Epithelial cell of prostate (primary cell): Measurements from ENCODE around the gene PEX7.
"Not testable (repeated sequence)": the region's sequence is repeated elsewhere in the genome, so short reads cannot be mapped to it uniquely, and the experiment has no call there.

Experiments used
- DNase-seq: peaks from one replicate; pipeline ENCODE4 v3.0.0-alpha.2; 2011; ENCODE audit warnings: low read depth, low spot score
- H3K27ac ChIP-seq: fragments of 450-650 bp; 2 replicates; pipeline ENCODE4 v1.5.1; 2017; ENCODE audit warnings: mild to moderate bottlenecking

PEX7 gene

DNA sequence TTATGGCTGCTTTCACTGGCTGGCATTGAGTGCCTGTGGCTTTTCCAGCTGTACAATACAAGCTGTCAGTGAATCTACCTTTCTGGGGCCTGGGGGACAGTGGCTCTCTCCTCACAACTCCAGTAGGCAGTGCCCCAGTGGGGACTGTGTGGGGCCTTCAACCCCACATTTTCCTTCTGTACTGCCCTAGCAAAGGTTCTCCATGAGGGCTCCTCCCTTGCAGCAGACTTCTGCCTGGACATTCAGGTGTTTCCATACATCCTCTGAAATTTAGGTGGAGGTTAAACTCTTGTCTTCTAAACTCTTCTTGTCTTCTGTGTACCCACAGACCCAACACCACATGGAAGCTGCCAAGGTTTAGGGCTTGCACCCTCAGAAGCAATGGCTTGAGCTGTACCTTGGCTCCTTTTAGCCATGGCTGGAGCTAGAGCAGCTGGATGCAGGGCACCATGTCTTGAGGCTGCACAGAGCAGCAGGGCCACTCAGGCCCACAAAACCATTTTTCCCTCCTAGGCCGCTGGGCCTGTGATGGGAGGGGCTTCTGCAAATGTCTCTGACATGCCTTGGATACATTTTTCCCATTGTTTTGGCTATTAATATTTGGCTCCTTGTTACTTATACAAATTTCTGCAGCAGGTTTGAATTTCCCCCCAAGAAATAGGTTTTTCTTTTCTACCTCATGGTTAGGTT is 9.6 kb downstream of the PEX7 start:
- H3K27ac ChIP-seq = no peak overlapping the region
- DNase-seq = no peak

DNA sequence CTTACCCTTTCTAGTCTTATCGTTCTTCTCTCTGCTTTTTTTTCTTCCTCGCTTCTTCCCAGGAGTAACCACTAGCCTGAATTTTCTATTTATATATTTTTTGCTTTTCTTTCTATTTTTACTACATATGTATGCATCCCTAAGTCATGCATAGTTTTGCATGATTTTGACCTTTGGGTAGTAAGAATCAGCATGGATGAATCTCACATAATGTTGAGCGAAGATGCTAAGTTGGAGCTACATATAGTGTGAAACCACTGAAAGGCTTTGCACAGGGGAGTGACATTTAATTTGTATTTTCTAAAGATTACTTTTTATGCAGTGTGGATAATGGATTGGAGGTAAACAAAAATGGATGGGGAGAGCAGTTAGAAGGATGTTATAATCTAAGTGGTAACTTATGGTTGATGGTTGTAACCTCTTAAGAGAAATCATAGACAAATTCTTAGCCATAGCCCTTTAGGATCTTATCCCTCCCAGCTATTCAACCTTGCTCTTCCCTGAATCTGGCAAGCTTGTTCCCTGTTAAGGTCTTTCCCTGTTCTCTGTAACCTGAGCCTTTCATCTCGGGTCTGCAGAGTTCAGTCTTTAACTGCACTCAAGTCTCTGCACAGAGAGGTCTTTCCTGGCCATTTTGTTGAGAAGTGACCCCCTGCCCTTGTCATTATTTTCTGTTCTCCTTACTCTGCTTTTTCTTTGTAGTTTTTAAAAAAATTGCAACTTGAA is 18.0 kb downstream of the PEX7 start:
- no peak overlapping the region for H3K27ac ChIP-seq
- DNase-seq = no peak

DNA sequence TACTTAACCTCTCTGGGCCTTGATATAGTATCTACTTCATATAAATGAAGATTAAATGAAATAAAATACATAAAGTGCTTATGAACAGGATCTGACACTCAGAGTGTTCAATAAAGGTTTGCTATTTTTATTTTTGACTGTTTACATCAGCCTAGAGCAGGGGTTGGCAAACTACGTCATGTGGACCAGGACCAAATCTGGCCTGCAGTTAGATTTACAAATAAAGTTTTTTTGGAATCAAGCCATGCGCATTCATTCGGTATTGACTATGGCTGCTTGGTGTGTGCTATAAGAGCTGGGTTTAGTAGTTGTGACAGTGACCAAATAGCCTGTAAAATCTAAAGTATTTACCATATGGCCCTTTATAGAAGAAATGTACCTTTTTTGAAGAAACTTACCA is 20.8 kb downstream of the PEX7 start:
- no peak overlapping the region for H3K27ac ChIP-seq
- no peak for DNase-seq

DNA sequence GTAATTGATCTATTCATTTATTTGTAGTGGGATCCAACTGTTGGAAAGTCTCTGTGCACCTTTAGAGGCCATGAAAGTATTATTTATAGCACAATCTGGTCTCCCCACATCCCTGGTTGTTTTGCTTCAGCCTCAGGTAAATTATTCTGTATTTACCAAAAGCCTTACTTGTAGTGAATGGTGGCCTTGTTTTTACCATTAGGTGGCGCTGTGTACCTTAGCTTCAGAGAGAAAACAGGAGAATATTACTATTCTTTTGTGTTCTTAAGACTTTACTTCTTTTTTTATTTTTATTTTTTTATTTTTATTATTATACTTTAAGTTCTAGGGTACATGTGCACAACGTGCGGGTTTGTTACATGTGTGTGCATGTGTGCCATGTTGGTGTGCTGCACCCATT is 23.7 kb downstream of the PEX7 start:
- DNase-seq = no peak
- H3K27ac ChIP-seq = no peak overlapping the region

DNA sequence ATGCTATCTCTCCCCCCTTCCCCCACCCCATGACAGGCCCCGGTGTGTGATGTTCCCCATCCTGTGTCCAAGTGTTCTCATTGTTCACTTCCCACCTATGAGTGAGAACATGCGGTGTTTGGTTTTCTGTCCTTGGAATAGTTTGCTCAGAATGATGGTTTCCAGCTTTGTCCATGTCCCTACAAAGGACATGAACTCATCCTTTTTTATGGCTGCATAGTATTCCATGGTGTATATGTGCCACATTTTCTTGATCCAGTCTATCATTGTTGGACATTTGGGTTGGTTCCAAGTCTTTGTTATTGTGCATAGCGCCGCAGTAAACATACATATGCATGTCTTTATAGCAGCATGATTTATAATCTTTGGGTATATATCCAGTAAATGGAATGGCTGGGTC is 24.1 kb downstream of the PEX7 start:
- not testable (repeated sequence) for DNase-seq, H3K27ac ChIP-seq

DNA sequence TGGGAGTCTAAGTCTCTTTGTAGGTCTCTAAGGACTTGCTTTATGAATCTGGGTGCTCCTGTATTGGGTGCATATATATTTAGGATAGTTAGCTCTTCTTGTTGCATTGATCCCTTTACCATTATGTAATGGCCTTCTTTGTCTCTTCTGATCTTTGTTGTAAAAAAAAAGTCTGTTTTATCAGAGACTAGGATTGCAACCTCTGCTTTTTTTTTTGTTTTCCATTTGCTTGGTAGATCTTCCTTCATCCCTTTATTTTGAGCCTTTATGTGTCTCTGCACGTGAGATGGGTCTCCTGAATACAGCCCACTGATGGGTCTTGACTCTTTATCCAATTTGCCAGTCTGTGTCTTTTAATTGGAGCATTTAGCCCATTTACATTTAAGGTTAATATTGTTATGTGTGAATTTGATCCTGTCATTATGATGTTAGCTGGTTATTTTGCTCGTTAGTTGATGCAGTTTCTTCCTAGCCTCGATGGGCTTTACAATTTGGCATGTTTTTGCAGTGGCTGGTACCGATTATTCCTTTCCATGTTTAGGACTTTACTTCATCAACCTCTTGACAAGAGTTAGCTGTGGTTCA is 27.7 kb downstream of the PEX7 start:
- not testable (repeated sequence) for DNase-seq, H3K27ac ChIP-seq

DNA sequence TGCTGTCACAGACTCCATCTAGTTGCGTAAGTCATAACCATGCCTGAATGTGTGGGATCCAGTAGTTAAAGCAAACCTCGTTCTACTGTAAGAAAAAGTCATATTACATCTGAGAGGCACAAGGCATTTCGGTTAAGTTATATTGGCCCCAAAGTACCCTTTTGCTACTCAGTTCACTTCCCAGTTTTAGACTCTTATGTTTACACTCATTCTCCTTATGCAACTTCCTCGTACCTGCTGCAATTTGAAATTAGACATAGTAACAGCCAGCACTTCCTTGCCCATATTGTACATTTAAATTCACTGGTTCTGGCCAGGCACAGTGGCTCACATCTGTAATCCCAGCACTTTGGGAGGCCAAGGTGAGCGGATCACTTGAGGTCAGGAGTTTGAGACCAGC is 37.0 kb downstream of the PEX7 start:
- no peak for DNase-seq
- H3K27ac ChIP-seq = no peak overlapping the region

DNA sequence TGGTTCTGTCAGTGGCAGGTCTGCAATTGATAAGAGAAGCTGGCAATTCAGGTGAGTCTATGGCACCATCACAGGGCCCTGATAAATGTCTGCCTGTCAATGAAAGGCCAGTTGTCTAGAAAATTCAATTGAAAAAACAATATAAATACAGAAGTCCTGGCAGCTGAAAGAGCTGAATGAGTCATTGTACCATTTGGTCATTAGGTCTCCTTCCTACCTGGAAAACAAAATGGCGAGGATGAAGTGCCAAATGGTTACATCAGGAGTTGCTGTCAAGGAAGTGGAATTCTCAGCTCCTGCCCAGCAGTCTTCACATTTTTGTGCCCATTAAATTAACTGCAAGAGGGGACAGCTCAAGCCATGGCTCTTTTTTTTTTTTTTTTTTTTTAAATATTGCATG is 37.7 kb downstream of the PEX7 start:
- no peak for DNase-seq
- H3K27ac ChIP-seq = no peak overlapping the region

DNA sequence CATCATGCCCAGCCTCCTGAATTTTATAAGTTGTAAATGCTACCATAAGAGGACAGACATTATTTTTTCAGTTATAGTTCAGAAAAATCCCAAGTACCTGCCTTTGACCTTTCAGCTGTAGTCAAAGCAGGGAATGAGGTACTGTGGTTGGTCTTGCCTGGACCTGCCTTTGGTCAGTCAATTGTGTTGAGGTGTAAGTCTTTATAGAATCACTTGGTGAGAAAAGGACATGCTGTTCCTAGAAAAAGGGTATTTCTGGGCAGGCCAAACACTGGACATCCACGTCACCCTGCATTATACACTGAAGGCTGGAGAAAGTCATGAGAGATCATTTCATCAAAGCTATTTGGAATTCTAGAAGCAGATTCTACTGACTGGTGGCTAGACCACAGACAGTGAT is 40.3 kb downstream of the PEX7 start:
- peak overlapping the region; percentile 29 for H3K27ac ChIP-seq
- DNase-seq = no peak

DNA sequence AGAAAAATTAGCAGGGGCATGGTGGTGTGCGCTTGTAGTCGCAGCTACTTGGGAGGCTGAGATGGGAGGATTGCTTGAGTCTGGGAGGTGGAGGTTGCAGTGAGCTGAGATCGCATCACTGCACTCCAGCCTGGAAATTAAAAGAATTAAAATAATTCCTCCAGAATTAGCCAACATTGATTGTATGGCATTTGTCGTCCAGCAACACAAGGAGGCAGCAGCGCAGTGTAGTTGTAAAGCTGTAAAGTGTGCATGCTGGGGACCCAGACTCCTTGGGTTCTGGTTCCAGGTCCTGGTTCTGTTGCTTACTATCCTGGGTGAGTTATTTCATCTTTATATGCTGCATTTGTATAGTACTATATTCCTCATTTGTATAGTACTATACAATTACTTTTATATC is 41.4 kb downstream of the PEX7 start:
- no peak overlapping the region for H3K27ac ChIP-seq
- no peak for DNase-seq

DNA sequence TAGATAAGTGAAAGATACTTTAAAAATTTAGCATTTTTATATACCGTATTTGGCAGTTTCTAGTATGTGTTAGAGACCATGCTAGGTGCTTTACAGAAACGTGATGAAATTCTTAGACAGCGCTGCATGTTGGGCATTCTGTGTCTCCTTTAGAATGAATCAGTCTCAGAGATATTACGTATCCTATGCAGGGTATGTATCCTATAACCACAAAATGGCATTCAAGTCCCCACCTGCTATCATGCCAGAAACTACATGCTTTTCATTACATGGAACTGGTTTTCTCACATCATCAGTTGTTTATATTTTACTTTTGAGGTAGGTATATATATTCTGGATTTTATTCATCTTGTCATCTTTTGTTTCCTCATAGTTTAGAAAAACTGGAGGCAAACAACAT is 42.3 kb downstream of the PEX7 start:
- no peak for DNase-seq

DNA sequence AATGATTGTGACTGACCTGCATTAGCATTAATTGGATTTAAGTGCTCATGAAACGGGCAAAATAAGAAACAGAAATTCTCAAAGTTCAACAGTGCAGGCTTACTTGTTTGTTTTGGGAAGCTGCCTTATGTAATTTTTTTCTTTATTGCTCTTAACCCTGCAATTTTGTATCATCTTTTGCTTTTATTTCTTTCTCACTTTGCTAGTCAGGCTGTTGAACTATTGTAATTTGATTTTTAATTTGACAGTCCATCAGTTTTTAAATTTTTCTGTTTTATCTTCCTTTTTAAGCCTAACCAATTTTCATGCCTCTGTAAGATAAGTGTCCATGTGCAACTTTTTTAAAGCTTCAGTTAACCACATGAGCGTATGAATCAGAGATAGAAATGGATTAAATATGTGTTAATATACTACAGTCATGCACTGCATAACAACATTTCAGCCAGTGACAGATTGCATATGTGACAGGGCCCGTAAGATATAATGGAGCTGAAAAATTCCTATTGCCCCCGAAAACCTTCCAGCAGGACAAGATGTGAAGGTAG is 44.6 kb downstream of the PEX7 start:
- no peak overlapping the region for H3K27ac ChIP-seq
- DNase-seq = no peak

More for the DNA sequence above, 42.3 kb downstream of the PEX7 start:
- H3K27ac ChIP-seq = no peak overlapping the region

DNA sequence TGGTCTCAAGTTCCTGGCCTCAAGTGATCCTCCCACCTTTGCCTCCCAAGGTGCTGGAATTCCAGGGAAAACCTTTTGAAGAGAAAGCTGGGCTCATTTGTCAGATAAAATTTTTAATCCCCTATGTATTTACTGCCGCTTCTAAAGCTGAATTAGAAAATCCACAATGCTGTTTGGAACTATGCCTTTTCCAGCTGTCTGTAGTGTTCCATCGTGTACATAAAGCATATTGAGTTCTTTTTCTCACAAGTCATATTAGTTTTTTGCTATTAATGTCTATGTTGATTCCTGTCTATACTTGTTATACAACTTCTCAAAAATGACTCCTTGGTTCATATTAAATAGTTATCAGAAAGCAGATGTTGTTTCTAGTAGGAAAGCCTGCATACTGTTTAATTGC is 47.1 kb downstream of the PEX7 start:
- no peak for DNase-seq
- H3K27ac ChIP-seq = no peak overlapping the region

DNA sequence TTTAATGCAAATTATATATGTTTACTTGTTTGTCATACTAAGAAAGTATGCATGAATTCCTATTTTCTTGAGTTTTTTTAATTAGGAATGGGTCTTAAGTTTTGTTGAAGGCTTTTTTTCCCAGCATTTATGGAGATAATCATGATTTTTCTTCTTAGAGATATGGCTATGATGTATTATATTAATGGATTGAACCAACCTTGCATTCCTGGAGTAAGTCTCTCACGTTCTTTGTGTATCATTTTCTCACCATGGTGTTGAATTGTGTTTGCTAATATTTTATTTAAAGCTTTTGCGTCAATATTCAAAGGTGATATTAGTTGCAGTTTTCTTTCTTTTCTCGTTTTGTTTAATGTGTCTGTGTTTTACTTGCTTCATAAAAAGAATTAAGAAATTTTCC is 51.4 kb downstream of the PEX7 start:
- no peak overlapping the region for H3K27ac ChIP-seq
- no peak for DNase-seq

DNA sequence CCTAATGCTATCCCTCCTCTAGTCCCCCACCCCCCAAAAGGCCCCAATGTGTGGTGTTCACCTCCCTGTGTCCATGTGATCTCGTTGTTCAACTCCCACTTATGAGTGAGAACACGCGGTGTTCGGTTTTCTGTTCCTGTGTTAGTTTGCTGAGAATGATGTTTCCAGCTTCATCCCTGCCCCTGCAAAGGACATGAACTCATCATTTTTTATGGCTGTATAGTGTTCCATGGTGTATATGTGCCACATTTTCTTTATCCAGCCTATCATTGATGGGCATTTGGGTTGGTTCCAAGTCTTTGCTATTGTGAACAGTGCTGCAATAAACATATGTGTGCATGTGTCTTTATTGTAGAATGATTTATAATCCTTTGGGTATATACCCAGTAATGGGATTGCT is 54.1 kb downstream of the PEX7 start:
- not testable (repeated sequence) for DNase-seq, H3K27ac ChIP-seq

DNA sequence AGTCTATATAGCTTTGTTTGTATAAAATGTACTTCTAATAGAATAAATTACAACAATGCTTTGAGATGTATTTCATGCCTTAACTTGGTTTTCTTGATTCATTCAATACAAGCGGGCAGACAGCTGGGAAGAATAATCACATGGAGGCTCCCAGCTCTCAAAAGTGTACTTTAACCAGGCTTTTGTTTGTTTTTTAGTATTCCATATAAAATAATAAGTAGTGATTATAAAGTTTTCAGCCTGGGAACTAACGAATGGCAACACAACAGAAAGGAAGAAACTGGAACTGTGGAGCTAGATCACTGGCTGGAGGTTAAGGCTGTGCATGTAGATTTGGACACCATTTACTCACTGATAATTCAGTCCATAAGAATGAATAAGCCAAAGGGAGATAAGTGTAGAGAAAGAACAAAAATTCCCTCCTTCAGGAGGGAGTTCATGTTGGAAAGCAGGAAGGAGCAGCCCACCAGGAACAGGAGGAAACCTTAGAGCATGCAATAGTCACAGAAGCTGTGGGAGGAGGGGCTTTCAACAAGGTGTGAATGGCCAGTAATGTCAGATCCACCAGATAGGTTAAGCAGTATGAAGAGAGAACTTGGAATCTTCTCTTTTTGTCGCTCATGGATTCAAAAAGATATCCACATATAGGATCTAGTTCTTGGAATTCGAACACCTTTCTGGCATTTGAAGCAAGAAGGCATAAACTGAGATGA is 58.5 kb downstream of the PEX7 start:
- H3K27ac ChIP-seq = no peak overlapping the region
- no peak for DNase-seq

DNA sequence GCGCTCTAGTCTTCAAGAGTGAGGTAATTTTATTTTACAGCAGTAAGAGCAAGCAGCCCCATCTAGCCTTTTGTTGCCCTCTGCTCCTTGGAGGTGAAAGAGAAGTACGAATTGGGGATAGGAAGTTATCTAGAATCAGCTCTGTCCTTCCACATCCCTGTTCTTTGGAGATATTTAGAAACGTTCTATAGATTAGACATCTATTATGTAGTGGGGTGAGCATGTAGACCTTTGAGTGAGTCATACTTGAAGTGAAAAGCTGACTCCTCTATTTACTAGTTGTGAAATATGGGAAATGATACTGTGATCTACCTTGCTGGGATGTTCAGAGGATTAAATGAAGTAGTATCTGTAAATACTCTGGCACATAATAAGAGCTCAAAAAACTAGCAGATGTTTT is 63.7 kb downstream of the PEX7 start:
- DNase-seq = peak; percentile 34
- no peak overlapping the region for H3K27ac ChIP-seq

DNA sequence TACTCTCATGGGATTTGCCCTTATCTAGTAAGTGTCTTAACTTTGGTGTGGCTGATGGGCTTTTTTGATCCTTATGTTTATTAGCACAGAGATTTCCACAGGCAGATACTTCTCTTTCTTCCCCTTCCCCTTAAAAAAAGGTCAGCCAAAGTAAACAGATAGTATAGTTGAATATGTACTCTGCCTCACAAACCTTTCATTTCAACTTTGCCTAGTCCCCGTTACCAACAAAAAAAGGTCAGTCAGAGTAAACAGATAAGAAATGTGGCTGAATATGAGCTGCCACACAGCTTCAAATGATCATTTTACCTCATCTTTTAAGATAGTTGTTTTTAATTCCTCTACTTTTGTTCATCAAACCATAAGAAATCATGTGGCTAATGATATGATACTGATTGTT is 65.6 kb downstream of the PEX7 start:
- no peak overlapping the region for H3K27ac ChIP-seq
- DNase-seq = no peak

DNA sequence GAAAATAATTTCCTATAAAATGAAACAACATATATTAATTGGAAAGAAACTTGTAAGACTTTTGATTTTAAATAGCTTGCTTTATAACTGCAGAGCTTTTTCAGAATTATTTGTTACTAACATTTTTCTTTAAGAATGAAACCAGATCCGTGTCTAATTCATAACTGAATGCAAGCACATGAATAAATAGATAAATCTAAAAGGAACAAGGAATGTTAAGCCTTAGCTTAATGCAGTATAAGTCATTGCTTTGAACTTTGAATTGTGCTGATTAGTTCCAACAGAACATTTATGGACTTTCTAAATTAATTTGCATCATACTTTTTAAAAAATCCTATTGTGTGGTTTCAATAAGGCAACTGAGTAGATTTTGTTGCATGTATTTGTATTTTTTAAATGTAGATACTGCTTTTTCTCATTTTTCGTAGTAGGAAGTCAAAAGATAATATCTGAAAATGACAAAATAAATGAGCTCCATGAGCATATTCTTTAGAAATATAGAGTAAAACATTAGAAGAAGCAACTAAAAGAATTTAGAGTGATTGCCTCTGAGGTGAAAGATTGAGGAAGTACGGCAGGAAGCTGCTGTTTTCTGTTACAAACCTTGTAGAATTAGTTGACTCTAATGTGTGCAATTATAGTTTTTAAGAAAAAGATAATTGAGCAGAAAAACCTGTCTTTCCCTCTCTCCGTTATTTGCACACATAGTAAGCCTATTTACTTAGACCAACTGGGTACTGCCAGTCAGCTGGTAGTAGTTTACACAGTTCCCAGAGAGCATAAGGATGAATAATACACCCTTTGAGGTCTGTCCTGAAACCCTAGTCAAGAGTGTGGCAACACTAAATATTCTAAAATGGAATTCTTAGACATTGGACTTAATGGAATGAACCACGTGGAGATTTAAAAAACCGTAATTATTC is 67.1 kb downstream of the PEX7 start:
- no peak for DNase-seq

More for the DNA sequence above, 67.1 kb downstream of the PEX7 start:
- H3K27ac ChIP-seq = no peak overlapping the region
